ENCODE data around the gene SRRD.
A peak's percentile ranks its signal among the peaks of the same experiment; 100 is the strongest.

The SRRD gene

DNA sequence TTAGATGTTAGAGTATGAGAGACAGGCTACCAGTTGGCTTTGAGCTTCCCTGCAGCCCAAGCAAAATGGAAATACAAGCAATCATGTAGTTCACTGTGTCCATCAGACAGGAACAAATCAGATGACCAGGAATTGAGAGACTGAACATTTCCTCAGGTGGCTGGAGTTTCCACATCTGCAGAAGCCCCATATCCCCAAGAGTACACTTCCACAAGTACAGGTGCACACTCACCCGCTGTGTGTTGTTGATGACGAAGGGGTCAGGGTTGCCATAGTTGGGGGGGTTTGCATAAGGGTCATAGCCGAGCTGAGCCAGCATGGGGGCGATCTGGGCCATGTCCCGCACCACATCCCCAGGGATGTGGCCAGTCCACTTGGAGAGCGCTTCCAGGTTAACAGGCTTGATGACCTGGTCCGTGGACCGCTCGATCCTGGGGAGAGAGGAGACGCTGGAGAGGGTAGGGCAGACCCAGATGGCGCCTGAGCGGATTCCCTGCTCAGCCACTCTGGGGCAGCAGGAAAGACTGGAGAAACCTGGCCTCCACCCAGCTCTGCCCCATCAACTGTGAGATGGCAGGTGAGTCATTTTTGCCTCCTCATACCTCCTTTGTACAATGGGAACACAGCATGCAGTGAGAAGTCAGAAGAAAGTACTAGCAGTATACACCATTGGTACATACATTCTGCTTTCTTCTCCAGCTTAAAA, 52.5 kb downstream of the SRRD start:
- TF ChIP-seq, protein P1, sequence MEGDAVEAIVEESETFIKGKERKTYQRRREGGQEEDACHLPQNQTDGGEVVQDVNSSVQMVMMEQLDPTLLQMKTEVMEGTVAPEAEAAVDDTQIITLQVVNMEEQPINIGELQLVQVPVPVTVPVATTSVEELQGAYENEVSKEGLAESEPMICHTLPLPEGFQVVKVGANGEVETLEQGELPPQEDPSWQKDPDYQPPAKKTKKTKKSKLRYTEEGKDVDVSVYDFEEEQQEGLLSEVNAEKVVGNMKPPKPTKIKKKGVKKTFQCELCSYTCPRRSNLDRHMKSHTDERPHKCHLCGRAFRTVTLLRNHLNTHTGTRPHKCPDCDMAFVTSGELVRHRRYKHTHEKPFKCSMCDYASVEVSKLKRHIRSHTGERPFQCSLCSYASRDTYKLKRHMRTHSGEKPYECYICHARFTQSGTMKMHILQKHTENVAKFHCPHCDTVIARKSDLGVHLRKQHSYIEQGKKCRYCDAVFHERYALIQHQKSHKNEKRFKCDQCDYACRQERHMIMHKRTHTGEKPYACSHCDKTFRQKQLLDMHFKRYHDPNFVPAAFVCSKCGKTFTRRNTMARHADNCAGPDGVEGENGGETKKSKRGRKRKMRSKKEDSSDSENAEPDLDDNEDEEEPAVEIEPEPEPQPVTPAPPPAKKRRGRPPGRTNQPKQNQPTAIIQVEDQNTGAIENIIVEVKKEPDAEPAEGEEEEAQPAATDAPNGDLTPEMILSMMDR (conservative IDR thresholded peaks at IDR 0.05; ENCODE audit: control insufficient read depth, insufficient read depth, low read depth, low read length) = no peak
- H3K4me3 ChIP-seq (ENCODE audit: control insufficient read depth, low read depth, low read length) = no peak overlapping the region
- DNase-seq (ENCODE audit: low read depth) = peak; percentile 11

DNA sequence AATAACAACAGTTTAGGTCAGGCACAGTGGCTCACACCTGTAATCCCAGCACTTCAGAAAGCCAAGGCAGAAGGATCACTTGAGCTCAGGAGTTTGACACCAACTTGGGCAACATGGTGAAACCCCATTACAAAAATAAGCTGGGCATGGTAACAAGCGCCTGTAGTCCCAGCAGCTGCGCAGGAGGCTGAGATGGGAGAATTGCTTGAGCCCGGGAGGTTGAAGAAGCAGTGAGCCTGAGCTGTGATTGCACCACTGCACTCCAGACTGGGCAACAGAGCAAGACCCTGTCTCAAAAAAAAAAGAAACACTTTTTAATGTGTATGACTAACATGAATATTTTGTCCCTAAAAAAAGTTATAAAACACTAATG, 53.1 kb downstream of the SRRD start:
- TF ChIP-seq, protein P1 (conservative IDR thresholded peaks at IDR 0.05; ENCODE audit: control insufficient read depth, insufficient read depth, low read depth, low read length) = no peak
- no peak overlapping the region for H3K4me3 ChIP-seq (ENCODE audit: control insufficient read depth, low read depth, low read length)
- DNase-seq (ENCODE audit: low read depth) = no peak

DNA sequence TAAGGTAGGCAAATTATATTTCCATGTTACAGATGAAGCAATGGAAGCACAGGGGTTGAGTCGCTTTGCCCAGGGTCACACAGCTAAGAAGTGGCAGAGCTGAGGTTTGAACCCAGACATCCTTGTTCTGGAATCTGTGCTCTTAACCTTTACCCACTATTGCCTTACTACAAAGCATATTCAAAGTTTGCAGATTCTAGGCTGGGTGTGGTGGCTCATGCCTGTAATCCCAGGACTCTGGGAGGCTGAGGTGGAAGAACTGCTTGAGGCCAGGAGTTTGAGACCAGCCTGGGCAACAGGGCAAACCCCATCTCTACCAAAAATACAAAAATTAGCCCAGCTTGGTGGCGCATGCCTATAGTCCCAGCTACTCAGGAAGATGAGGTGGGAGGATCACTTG, 56.4 kb downstream of the SRRD start:
- TF ChIP-seq, protein P1 (conservative IDR thresholded peaks at IDR 0.05; ENCODE audit: control insufficient read depth, insufficient read depth, low read depth, low read length) = no peak

DNA sequence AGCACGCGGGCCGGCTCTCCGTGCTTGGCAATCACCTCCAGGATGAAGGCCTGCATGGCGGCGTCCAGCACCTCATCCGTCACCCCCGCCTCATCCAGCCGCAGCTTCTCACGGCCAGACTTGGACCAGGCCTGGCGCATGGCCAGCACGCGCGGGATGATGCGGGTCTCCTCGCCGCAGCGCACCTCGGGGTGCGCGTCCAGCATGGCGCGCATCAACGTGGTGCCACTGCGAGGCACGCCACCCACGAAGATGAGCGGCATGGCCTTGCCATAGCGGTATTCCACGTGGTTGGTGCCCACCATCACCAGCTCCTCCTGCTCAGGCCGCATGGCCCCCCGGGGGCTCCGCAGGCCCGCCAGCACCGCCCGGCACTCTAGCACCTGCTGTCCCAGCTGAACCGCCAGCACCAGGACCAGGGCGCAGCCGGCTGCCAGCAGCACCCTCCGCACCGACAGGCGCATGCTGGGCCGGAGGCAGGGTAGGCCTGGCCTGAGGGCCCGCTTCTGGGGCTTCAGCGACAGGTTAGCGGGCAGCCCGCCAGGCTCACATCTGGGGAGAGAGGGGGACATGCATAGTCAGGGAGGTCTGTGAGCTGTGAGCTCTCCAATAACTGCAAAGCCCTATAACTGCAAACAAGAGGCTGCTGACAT, 57.6 kb downstream of the SRRD start:
- H3K4me3 ChIP-seq (ENCODE audit: control insufficient read depth, low read depth, low read length) = no peak overlapping the region
- TF ChIP-seq, protein P1 (conservative IDR thresholded peaks at IDR 0.05; ENCODE audit: control insufficient read depth, insufficient read depth, low read depth, low read length) = no peak
- no peak for DNase-seq (ENCODE audit: low read depth)

More for the DNA sequence above, 56.4 kb downstream of the SRRD start:
- DNase-seq (ENCODE audit: low read depth) = no peak
- H3K4me3 ChIP-seq (ENCODE audit: control insufficient read depth, low read depth, low read length) = no peak overlapping the region

DNA sequence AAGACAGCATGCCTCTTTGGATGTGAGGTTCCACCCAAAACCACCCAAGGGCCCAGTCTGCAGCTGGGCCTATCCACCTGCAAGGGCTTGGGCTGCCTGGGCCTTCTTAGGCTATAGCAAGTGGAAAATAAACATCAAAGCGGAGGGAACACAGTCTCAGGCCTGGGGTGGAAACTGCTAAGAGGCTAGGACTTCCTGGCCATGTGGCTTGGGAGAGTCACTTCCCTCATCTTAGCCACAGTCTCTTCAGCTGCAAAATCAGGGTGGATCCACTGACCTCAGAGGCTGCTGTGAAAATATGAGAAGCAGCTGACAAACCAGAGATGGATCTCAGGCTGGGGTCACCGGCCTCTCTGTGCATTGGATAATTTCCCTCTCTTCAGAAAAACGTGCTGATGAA, 59.2 kb downstream of the SRRD start:
- TF ChIP-seq, protein P1 (conservative IDR thresholded peaks at IDR 0.05; ENCODE audit: control insufficient read depth, insufficient read depth, low read depth, low read length) = no peak
- no peak overlapping the region for H3K4me3 ChIP-seq (ENCODE audit: control insufficient read depth, low read depth, low read length)
- no peak for DNase-seq (ENCODE audit: low read depth)
